ENCODE results near the gene SERTAD4. TPM values are rescaled to one million over a fixed set of nuclear protein-coding genes. Genes with fewer than 3 reads are reported as not detected.
A peak's percentile ranks its signal among the peaks of the same experiment; 100 is the strongest.
"Not testable (repeated sequence)": the region's sequence is repeated elsewhere in the genome, so short reads cannot be mapped to it uniquely, and the experiment has no call there.

The SERTAD4 gene
- total RNA-seq, 4 donors from 2014 or later = 1.8 to 2.6 (median 2.1) TPM

DNA sequence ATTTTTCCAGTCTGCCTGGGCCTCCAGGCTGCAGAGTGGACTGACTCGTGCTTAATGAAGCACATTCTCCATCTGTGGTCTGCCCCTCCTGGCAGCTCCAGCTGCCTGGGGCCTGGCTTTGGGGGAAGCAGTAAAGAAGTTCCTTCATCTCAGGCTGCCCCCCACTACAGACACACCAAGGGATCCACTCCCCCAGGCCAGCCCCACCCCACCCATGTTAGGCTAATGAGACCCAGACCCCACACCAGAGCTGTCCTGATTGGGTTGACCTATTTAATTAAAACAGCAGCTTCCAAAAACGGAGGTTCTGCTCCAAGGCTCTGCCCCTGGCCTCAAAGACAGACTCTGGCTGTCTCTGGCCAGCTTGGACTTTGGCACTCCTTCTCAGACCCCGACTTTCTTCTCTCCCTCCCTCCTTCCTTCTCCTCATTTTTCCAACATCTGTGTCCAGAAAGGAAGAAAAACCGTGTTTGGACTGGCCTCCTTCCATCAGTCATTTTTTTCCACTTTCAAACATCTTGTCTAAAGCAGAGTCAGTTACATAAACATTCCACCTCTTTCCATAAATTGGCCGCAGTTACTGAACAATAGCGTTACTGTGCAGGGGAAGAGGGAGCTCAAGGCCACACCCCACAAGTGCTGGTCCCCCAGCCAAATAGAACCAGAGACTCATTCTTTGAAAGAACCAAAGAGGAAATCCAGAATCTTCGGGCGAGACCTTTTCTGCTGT, 29.7 kb downstream of the SERTAD4 start:
- Histone ChIP-seq H3K9me3 (no peaks in the 10 kb centered on the region), H3K27me3 (no peaks in the 10 kb centered on the region), H3K4me1 (peaks cover 30 to 80% (median 69%) of the 10 kb centered on the region in 4 donors), H3K4me3 (peak overlapping the region in 1 of 4 donors; percentile 0), H3K36me3 (no peaks in the 10 kb centered on the region), H3K27ac (replicated peaks in 1 of 4) (peak overlapping the region; percentile 61 to 78 (median 68))
- TF ChIP-seq POLR2AphosphoS5 (IDR thresholded peaks at IDR 0.05) (peak in 1 of 2 donors; percentile 40), POLR2A (IDR thresholded peaks at IDR 0.05; ENCODE audit: low read depth) (no peak), EP300 (IDR thresholded peaks at IDR 0.05) (no peak), CTCF (IDR thresholded peaks at IDR 0.05) (no peak)
- 20% methylated on average over 8 of the region's 8 CpGs for WGBS
- intact Hi-C loops (cut with DNase I) = no loop called here
- DNase-seq (ENCODE audit: extremely low spot score) = no peak

- DNase-seq (ENCODE audit: extremely low spot score) = no peak
- TF ChIP-seq POLR2A (IDR thresholded peaks at IDR 0.05; ENCODE audit: low read depth) (no peak), POLR2AphosphoS5 (IDR thresholded peaks at IDR 0.05) (no peak), CTCF (IDR thresholded peaks at IDR 0.05) (no peak), EP300 (IDR thresholded peaks at IDR 0.05) (no peak)
- H3K36me3 ChIP-seq = no peaks in the 10 kb centered on the region
- no peaks in the 10 kb centered on the region for H3K9me3 ChIP-seq
- WGBS = 39% methylated on average over 4 of the region's 4 CpGs
- H3K27me3 ChIP-seq = no peaks in the 10 kb centered on the region
- H3K4me3 ChIP-seq = peak overlapping the region in 1 of 4 donors; percentile 0
- peaks cover 30 to 74% (median 63%) of the 10 kb centered on the region in 4 donors for H3K4me1 ChIP-seq
- H3K27ac ChIP-seq (replicated peaks in 1 of 4) = peak overlapping the region; percentile 61 to 78 (median 68)
- intact Hi-C loops (cut with DNase I) = no loop called here
These were observed 30.3 kb downstream of the SERTAD4 start for GRCh38 chr1:210262897-210263272.

GRCh38 chr1:210263963-210264362, 31.4 kb downstream of the SERTAD4 start:
- Histone ChIP-seq H3K4me3 (no peak overlapping the region), H3K36me3 (no peaks in the 10 kb centered on the region), H3K27ac (replicated peaks in 1 of 4) (no peak overlapping the region), H3K9me3 (no peaks in the 10 kb centered on the region), H3K4me1 (peaks cover 30 to 63% (median 53%) of the 10 kb centered on the region in 4 donors), H3K27me3 (no peaks in the 10 kb centered on the region)
- TF ChIP-seq POLR2A (IDR thresholded peaks at IDR 0.05; ENCODE audit: low read depth) (no peak), POLR2AphosphoS5 (IDR thresholded peaks at IDR 0.05) (no peak), EP300 (IDR thresholded peaks at IDR 0.05) (no peak), CTCF (IDR thresholded peaks at IDR 0.05) (no peak)
- intact Hi-C loops (cut with DNase I) = no loop called here
- no peak for DNase-seq (ENCODE audit: extremely low spot score)

DNA sequence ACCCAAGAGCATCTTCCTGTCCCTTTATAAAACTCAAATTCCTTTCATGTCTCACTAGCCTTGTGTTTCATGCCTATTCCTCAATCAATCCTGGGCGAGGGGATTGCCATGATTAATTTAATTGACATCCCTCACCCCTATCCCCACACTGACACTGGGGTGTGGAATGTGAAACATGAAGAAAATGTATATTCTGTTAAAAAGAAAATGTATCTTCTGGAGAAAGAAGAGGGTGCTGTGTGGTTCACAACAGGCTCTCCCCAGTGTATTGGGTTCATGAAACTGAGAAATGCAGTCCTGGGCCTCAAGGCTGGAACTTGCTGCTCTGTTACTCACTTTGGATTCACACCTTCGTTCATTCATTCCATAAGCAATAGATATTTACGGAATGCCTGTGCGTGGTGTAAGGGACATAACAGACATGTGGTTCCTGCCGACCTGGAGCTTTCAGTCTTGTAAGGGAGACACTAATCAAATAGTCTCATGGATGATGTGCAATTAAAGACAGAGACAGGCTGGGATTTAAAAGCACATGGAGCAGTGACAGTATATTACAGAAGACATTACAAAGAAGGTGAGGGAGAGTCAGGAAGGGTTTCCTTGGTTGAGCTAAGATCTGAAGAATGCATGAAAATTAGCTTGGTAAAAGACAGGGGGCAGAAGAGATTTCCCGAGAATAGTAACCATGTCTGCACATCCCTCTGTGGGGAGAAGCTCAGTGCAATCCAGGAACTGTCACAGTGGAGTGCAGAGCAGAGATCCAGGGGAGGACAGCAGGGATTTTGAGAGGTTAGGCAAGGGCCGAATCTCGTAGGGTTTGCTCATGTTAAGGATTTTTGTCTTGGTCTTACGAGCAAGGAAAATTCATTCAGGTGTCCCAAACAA, 32.1 kb downstream of the SERTAD4 start:
- H3K4me1 ChIP-seq = peaks cover 30 to 60% (median 50%) of the 10 kb centered on the region in 4 donors
- intact Hi-C loops (cut with DNase I) = no loop called here

GRCh38 chr1:210265392-210265955, 32.9 kb downstream of the SERTAD4 start:
- DNase-seq (ENCODE audit: extremely low spot score); H3K27ac ChIP-seq (replicated peaks in 1 of 4); H3K4me3 ChIP-seq; H3K9me3 ChIP-seq; H3K27me3 ChIP-seq; H3K36me3 ChIP-seq; intact Hi-C loops (cut with DNase I): not testable (repeated sequence)
- WGBS = 53% methylated on average over 4 of the region's 4 CpGs
- H3K4me1 ChIP-seq = peaks cover 26 to 53% (median 46%) of the 10 kb centered on the region in 4 donors

More for the DNA sequence above, 32.1 kb downstream of the SERTAD4 start:
- TF ChIP-seq EP300 (IDR thresholded peaks at IDR 0.05) = no peak
- peak in 2 of 3 experiments; percentile 8 to 23 for TF ChIP-seq CTCF (IDR thresholded peaks at IDR 0.05)
- no peak for DNase-seq (ENCODE audit: extremely low spot score)
- Histone ChIP-seq H3K9me3 (no peaks in the 10 kb centered on the region), H3K27ac (replicated peaks in 1 of 4) (no peak overlapping the region), H3K27me3 (no peaks in the 10 kb centered on the region), H3K36me3 (no peaks in the 10 kb centered on the region), H3K4me3 (no peak overlapping the region)
- 79% methylated on average over 9 of the region's 9 CpGs for WGBS

Data from esophagus muscularis mucosa (tissue), 4 donors.